ENCODE measurements around the gene MTARC2.

GRCh38 chr1:220748936-220749335 lies 814 bp downstream of the MTARC2 start:
- TF ChIP-seq TAF1 (IDR thresholded peaks at IDR 0.05; ENCODE audit: low read depth, low read length) (no peak), POLR2AphosphoS5 (IDR thresholded peaks at IDR 0.05; ENCODE audit: low read depth, low read length) (no peak), POLR2A (IDR thresholded peaks at IDR 0.05; ENCODE audit: low read depth, low read length) (no peak), POU2F2 (IDR thresholded peaks at IDR 0.05; ENCODE audit: low read depth, low read length) (no peak), SPI1 (IDR thresholded peaks at IDR 0.05; ENCODE audit: low read depth, low read length) (no peak), PAX5 (IDR thresholded peaks at IDR 0.05; ENCODE audit: insufficient read depth, low read length, severe bottlenecking) (no peak)
